ENCODE data around the gene MAP2.

The MAP2 gene

GRCh38 chr2:209423562-209424198 lies at the start of gene MAP2:
Gene MAP2, plus strand, starts transcription at chr2:209424047. Its CDS starts 229,124 bp downstream, at chr2:209653171.
- no peak for DNase-seq (ENCODE audit: low read depth, low spot score)

GRCh38 chr2:209376686-209377085 lies 47.2 kb upstream of the MAP2 start:
- no peak for DNase-seq (ENCODE audit: low read depth, low spot score)

- no peak for DNase-seq (ENCODE audit: low read depth, low spot score)
Measured at GRCh38 chr2:209380293-209380692, 43.6 kb upstream of the MAP2 start.

GRCh38 chr2:209381091-209381490 lies 42.8 kb upstream of the MAP2 start:
- DNase-seq (ENCODE audit: low read depth, low spot score), result no peak

GRCh38 chr2:209382775-209383174 lies 41.1 kb upstream of the MAP2 start:
- DNase-seq (ENCODE audit: low read depth, low spot score), result no peak

- DNase-seq (ENCODE audit: low read depth, low spot score), result no peak
Measured at GRCh38 chr2:209383212-209383611, 40.6 kb upstream of the MAP2 start.

- no peak for DNase-seq (ENCODE audit: low read depth, low spot score)
Measured at GRCh38 chr2:209387389-209387788, 36.5 kb upstream of the MAP2 start.

GRCh38 chr2:209388446-209389037 lies 35.3 kb upstream of the MAP2 start:
- no peak for DNase-seq (ENCODE audit: low read depth, low spot score)

- no peak for DNase-seq (ENCODE audit: low read depth, low spot score)
Measured at GRCh38 chr2:209389171-209389618, 34.7 kb upstream of the MAP2 start.

- no peak for DNase-seq (ENCODE audit: low read depth, low spot score)
Measured at GRCh38 chr2:209390839-209391238, 33.0 kb upstream of the MAP2 start.

GRCh38 chr2:209391776-209392401 lies 32.0 kb upstream of the MAP2 start:
- no peak for DNase-seq (ENCODE audit: low read depth, low spot score)

- DNase-seq (ENCODE audit: low read depth, low spot score), result no peak
Measured at GRCh38 chr2:209395229-209395628, 28.6 kb upstream of the MAP2 start.

- DNase-seq (ENCODE audit: low read depth, low spot score), result no peak
Measured at GRCh38 chr2:209395652-209396051, 28.2 kb upstream of the MAP2 start.

GRCh38 chr2:209398463-209398862 lies 25.4 kb upstream of the MAP2 start:
- no peak for DNase-seq (ENCODE audit: low read depth, low spot score)

GRCh38 chr2:209401788-209402187 lies 22.1 kb upstream of the MAP2 start:
- DNase-seq (ENCODE audit: low read depth, low spot score), result no peak

- DNase-seq (ENCODE audit: low read depth, low spot score), result no peak
Measured at GRCh38 chr2:209411296-209411695, 12.6 kb upstream of the MAP2 start.

GRCh38 chr2:209411718-209412117 lies 12.1 kb upstream of the MAP2 start:
- no peak for DNase-seq (ENCODE audit: low read depth, low spot score)

GRCh38 chr2:209413311-209414014 lies 10.4 kb upstream of the MAP2 start:
- no peak for DNase-seq (ENCODE audit: low read depth, low spot score)

- no peak for DNase-seq (ENCODE audit: low read depth, low spot score)
Measured at GRCh38 chr2:209416913-209417312, 6.9 kb upstream of the MAP2 start.

- DNase-seq (ENCODE audit: low read depth, low spot score), result no peak
Measured at GRCh38 chr2:209422191-209422754, 1.6 kb upstream of the MAP2 start.

GRCh38 chr2:209424199-209424701 lies 403 bp downstream of the MAP2 start:
- DNase-seq (ENCODE audit: low read depth, low spot score), result no peak

Measured in iPS DF 19.7 (cell line).